CD4-positive, alpha-beta T cell treated with Interleukin-6 at 100 ng/mL for 8 hours (primary cell): ENCODE data around the gene IGF1R.

Experiments used
- DNase-seq: peaks from one replicate; pipeline ENCODE4 v3.0.0-alpha.2; 2020; ENCODE audit warnings: mixed read lengths, low spot score

Gene IGF1R

DNA sequence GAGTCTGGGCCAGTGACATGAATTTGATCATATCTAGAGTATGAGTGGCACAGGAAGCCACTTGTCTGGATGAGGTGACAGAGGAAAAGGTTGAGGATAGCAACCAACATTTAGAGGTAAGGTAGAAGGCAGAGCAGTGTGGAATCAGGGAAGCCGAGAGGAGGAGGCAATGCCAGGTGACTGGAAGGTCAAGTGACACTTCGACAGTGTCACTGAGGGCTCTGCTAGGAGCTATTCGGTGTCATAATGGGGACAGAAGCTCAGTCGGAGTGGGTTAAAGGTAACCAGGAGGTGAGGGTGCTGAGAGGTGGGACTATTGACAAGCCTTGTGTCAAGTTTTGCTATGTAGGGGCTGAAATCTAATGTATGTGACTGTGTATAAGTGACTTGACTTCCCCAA, 56.7 kb downstream of the IGF1R start:
- DNase-seq = no peak

- DNase-seq = no peak
Measured at GRCh38 chr15:98706387-98706786, 58.0 kb downstream of the IGF1R start.

- no peak for DNase-seq
Measured at GRCh38 chr15:98706986-98707385, 58.6 kb downstream of the IGF1R start.

DNA sequence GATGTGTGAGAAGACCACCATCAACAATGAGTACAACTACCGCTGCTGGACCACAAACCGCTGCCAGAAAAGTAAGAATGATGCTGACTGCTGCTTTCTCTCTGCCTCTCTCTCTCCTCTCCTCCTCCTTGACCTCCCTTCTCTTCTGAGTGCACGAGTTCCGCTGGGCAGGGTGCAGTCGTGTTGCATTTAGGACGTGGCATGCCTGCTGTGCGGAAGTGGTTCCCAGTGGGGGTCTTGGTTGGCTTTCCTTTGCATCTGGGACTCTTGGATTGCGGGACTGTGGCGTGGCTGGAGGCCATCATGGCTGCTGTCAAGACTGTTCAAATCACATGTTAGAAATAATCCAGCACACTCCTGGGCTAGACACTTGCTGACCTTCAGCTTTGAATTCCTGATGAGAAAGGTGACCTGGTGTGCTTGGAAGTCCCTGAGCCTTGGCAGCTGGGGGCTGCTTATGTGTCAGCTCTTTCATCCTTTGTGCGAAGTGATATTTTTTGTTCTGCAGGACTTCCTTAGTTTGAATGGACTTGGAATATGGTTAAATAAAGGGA, 59.8 kb downstream of the IGF1R start:
- DNase-seq = no peak

DNA sequence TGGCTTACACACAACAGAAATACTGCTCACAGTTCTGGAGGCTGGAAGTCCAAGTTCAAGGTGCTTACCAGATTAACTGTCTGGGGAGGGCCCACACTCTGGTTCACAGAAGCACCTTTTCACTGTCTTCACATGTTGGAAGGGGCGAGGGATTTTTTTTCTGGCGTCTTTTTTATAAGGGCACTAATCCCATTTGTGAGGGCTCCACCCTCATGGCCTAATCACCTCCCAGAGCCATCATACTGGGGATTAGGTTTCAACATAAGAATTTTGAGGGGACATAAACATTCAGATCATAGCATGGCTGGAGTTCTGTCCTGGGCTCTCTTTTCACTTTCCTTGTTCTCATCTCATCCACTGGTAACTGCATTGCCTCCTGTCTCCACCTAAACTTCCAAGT, 63.5 kb downstream of the IGF1R start:
- DNase-seq = no peak

GRCh38 chr15:98712845-98713584, 64.7 kb downstream of the IGF1R start:
- no peak for DNase-seq

DNA sequence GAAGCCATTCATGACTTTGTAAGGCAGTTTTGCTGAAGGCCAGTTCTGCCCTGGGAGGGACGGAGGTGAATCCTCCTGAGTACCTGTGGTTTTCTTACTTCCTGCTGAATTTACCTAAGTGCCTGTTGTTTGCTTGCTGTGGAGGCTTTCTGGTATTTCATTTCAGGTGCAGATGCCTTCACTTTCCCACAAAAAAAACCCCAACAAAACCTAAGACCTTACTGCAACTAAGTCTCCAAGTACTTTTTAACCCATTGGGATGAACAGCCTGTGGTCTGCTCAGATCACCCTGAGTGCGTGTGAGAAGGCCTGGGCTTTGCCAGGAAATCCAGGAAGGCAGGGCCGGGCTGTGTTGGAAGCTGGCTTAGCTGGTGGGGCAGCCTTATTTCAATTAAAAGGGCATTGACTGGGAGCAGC, 65.3 kb downstream of the IGF1R start:
- DNase-seq = peak; percentile 19

DNA sequence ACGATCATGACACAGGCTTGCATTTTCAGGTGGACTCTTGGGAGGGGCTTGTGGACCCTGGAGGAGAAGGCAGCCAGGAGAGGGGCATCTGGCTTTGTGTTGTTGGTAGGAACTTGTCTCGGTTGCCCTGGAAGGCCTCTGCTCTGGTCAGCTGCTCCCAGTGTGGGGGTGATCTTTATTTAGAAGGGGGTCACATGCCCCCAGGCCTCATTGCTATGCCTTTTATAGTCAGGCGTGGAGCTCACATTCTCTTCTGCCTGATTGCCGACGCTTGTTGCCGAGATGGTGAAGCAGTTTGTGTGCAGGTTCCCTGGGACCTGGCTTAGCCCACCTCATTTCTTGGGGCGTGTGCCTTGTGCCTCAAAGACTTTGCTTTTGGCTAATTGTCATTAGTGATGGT, 66.6 kb downstream of the IGF1R start:
- no peak for DNase-seq

DNA sequence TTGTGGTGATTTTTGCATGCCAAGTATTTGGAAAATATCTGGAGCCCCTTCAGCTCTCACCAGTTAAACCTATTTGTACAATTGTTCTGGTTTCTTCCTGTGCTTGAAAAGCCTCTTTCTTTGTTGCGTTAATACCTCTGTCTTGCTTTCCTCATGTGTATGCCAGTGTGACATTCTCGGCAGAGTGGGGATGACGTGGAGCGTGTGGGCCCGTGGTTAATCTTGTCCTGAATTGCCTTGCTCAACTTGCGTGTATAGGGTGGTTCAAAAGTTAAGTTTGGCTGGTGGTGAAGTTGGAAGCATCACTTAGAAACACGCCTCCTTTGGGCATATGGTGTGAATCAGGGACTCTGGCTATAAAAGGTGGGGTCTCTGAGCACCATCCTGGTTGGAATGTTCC, 67.1 kb downstream of the IGF1R start:
- no peak for DNase-seq

DNA sequence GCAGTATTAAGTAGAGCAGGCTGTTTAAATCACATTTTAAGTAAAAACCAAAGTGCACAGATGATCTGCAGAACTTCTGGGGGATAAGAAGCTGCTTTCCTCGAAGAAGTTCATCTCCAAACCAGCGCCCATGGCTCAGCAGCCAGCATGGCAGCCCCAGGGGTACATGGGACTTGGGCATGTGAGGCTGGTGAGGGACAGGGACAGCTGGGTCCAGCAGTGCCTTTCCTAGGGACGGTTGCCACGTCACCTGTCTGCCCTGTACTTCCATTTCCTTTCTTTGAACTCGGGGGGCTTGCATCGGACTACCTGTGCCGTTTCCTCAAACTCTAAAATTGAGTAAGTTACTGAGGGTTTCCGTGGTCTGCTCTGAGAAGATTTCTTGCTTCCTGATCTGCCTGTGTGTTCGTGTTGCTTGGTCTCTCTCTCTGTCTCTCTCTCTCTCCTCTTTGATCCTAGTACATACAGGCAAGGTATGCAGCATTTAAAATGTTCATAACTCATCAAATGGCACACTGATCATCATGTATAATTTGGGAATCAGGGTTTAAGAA, 67.6 kb downstream of the IGF1R start:
- DNase-seq = peak; percentile 6

DNA sequence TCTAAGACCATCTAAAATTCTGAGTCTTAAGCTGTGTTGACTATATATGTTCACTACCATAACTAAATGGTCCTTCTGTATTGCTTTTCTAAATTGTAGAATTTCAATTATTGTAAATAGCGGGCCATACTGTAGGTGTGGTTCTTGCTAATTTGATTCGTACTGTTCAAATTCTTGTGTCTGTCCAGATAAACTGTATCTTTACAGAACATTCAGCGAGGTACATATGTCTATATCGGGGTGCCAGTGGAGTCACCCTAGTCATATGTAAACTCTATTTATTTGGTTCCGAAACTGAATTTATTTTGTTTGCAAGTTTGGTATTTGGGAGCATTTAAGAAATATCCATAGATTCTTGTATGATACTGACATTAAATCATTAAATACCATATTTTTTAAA, 69.0 kb downstream of the IGF1R start:
- DNase-seq = no peak

- no peak for DNase-seq
Measured at GRCh38 chr15:98717942-98718341, 69.6 kb downstream of the IGF1R start.

DNA sequence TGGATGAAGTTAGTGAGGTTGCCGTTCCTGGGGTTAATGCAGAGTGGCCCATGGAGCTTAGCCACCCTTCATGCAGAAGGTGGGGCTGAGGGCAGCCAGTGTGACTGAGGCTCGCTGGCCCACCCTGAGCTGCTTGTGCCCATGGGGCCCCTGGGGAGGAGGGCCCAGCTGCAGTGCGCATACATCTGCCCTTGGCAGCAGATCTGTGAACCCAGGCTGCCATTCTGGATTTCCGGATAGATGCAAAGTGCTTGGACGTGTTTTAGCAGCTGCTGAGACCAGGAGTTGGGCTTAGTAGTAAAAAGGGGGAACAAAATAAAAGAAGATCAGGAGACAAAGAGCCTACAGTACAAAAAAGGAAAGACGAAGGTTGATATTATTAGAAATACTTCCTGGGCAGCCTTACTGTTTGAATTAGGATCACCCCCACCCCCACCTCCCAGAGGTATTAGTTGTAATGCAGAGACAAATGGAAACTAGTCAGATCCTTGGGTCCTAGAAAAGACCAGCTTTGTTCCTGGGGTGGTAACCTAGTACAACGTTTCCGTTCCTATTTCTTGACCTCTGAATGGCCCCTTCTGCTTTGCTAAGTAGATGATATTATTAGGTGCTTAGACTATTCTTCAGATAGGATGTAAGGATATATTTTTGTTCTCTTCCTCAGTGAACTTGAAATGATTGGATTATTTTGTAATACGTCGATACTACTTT, 70.2 kb downstream of the IGF1R start:
- no peak for DNase-seq

GRCh38 chr15:98719137-98719740, 70.9 kb downstream of the IGF1R start:
- DNase-seq = no peak

DNA sequence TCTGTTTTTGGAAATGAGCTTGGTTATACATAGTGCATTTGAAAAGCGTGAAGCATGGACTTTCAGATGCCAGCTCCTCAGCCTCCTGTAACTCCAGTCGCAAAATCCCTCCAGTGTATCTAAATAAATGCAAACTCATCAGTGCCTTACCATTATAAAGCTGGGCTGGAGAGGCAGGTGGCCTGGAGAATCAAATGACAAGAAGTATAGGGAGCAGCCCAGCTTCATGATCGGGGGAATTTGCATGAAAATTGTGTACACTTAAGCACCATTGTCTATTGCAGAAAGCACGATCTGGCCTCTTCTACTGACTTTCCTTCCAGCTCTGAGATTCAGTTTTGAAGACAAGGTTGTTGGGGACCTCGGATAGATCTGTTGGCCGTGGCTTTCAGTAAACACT, 71.7 kb downstream of the IGF1R start:
- no peak for DNase-seq

- no peak for DNase-seq
Measured at GRCh38 chr15:98720577-98721565, 72.5 kb downstream of the IGF1R start.

DNA sequence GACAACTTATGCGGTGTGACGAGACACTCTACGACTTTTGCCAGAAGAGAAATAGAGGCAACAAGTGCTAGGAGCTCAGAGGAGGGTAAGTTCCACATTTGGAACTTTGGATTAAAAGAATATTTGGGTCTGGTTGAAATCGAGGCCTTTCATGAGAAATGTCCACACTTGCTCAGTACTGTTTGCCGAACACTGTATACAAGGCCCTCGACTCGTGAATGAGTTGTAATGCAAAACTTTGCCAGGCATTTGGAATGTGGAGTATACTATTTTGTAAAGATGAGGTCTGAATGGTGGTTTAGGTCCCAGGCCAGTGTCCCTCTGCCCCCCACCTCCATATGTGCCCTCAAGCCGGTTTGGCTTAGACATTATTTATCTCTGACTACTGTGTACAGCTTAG, 73.9 kb downstream of the IGF1R start:
- no peak for DNase-seq

- DNase-seq = no peak
Measured at GRCh38 chr15:98722645-98723044, 74.3 kb downstream of the IGF1R start.

- DNase-seq = no peak
Measured at GRCh38 chr15:98723195-98723594, 74.9 kb downstream of the IGF1R start.

DNA sequence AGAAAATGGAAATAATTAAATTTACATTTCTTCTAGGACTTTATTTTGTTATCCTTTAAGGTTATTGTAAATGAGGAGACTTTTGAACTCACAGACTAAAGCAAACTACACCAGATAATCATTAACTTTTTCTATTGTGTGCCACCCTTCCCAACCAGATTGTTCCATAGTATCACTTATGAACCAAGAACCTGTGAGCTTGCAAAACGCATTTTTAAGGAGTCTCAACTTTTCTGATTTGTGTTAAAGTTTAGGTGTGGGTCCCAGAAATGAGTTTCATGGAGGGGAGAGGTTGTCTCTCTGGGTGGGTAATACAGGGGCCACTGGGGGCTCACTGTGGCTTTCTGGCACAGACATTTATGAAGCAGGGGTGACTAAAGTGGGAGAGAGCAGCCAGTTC, 75.7 kb downstream of the IGF1R start:
- DNase-seq = no peak

DNA sequence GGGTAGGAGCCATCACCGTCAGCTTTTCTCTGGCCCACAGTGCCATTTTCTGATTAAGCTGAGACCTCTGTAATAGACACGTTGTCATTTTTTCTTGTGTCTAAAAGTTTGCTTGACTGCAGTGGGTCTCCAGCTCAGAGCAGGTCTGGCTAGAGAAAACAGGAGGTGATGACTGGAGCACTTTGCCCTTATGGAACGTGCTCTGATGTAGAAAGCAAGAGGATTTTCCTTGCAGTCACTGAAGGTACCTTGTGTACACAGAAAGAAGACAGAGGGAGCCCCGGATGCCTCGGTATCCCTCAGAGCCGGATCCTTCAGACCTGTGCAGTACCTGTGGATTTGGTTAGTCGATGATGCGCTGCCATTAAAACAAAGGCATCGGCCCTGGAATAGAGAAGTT, 76.2 kb downstream of the IGF1R start:
- DNase-seq = no peak

DNA sequence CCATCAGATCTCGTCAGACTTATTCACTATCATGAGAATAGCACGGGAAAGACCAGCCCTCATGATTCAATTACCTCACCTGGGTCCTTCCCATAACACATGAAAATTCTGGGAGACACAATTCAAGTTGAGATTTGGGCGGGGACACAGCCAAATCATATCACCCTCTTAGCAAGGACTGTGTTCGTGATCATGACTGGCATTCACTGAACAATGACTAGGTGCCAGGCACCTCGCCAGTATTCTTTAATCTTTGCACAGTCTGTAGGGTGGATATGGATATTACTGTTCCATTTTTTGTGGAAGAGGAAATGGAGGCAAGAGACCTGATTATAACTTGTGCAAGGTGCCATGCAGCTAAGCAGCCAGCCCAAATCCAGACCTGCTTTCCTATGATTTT, 77.5 kb downstream of the IGF1R start:
- no peak for DNase-seq
